ENCODE measurements around the gene SAMD11.
A peak's percentile ranks its signal among the peaks of the same experiment; 100 is the strongest.

The SAMD11 gene

GRCh38 chr1:962381-963300 is 38.9 kb downstream of the SAMD11 start:
- DNase-seq (ENCODE audit: low read depth in 3 of 3, low spot score in 1 of 3): no peak

- DNase-seq (ENCODE audit: low read depth in 3 of 3, low spot score in 1 of 3): no peak
Observed at GRCh38 chr1:963301-963651, 39.6 kb downstream of the SAMD11 start.

GRCh38 chr1:963746-964525 is 40.2 kb downstream of the SAMD11 start:
- no peak for DNase-seq (ENCODE audit: low read depth in 3 of 3, low spot score in 1 of 3)

- DNase-seq (ENCODE audit: low read depth in 3 of 3, low spot score in 1 of 3): no peak
Observed at GRCh38 chr1:964691-965525, 41.2 kb downstream of the SAMD11 start.

GRCh38 chr1:965526-966134 is 41.9 kb downstream of the SAMD11 start:
- DNase-seq (ENCODE audit: low read depth in 3 of 3, low spot score in 1 of 3): no peak

- no peak for DNase-seq (ENCODE audit: low read depth in 3 of 3, low spot score in 1 of 3)
Observed at GRCh38 chr1:966135-966703, 42.5 kb downstream of the SAMD11 start, which contains the start of gene PLEKHN1. TSS of gene PLEKHN1 (plus strand) at chr1:966482. CDS start at chr1:966532, 50 bp downstream.

GRCh38 chr1:966704-967300 is 43.1 kb downstream of the SAMD11 start:
- peak; percentile 40 to 80 (median 71) for DNase-seq (ENCODE audit: low read depth in 3 of 3, low spot score in 1 of 3)

- DNase-seq (ENCODE audit: low read depth in 3 of 3, low spot score in 1 of 3): no peak
Observed at GRCh38 chr1:967466-968343, 44.0 kb downstream of the SAMD11 start.

GRCh38 chr1:969260-969855 is 45.6 kb downstream of the SAMD11 start:
- no peak for DNase-seq (ENCODE audit: low read depth in 3 of 3, low spot score in 1 of 3)

GRCh38 chr1:970242-970972 is 46.7 kb downstream of the SAMD11 start:
- DNase-seq (ENCODE audit: low read depth in 3 of 3, low spot score in 1 of 3): no peak

GRCh38 chr1:970973-971730 is 47.4 kb downstream of the SAMD11 start:
- DNase-seq (ENCODE audit: low read depth in 3 of 3, low spot score in 1 of 3): no peak

- no peak for DNase-seq (ENCODE audit: low read depth in 3 of 3, low spot score in 1 of 3)
Observed at GRCh38 chr1:971751-972506, 48.2 kb downstream of the SAMD11 start.

GRCh38 chr1:972726-973458 is 49.2 kb downstream of the SAMD11 start:
- no peak for DNase-seq (ENCODE audit: low read depth in 3 of 3, low spot score in 1 of 3)

GRCh38 chr1:973459-974292 is 50.0 kb downstream of the SAMD11 start:
- no peak for DNase-seq (ENCODE audit: low read depth in 3 of 3, low spot score in 1 of 3)

- no peak for DNase-seq (ENCODE audit: low read depth in 3 of 3, low spot score in 1 of 3)
Observed at GRCh38 chr1:974293-974640, 50.5 kb downstream of the SAMD11 start.
